Measurements from ENCODE around the gene TSPAN33. TPM values are rescaled to one million over a fixed set of nuclear protein-coding genes. Genes with fewer than 3 reads are reported as not detected.

The TSPAN33 gene
- total and polyA plus RNA-seq, 10 of the 15 experiments (the other 5 are each of a cell fraction or from before 2014, with no cell fraction given): 12.0 to 123 (median 86.3) TPM

- H3K4me2 ChIP-seq (ENCODE audit: control insufficient read depth, insufficient read depth): peak overlapping the region; percentile 52; the same call in 1 of the 2 replicates
- no peaks in the 10 kb centered on the region for H3K79me2 ChIP-seq (ENCODE audit: control insufficient read depth, insufficient read depth, low read length)
- ChIA-PET POLR2A (no interaction called here), SMC1A (ENCODE audit: uncharacterized antibody, unreplicated experiment) (interaction anchor here (0.6 to 2.4 kb wide), 12 partner anchors 7 to 232 kb away, joined by 3 to 8 read pairs (median 4); partner anchors contain the start of gene TNPO3), CTCF (interaction anchor here (0.9 to 2.3 kb wide), 5 partner anchors 69 to 119 kb away, joined by 3 to 14 read pairs (median 9); no protein-coding TSS in a partner anchor), RAD21 (ENCODE audit: unreplicated experiment) (interaction anchor here (1.1 to 2.5 kb wide), 4 partner anchors 27 to 112 kb away, joined by 3 to 10 read pairs (median 6); no protein-coding TSS in a partner anchor)
- BruUV-seq (replicated peaks): no TSS peak
- ATAC-seq: peak; percentile 76
- peak overlapping the region; percentile 73 for H3K27ac ChIP-seq (ENCODE audit: control insufficient read depth, insufficient read depth)
- in situ Hi-C loops (cut with MboI): no loop called here
- peak overlapping the region; percentile 25 for H2AFZ ChIP-seq (ENCODE audit: control insufficient read depth, low read depth, low read length)
- no peaks in the 10 kb centered on the region for H3K27me3 ChIP-seq (replicated peaks in 1 of 2; ENCODE audit: control insufficient read depth in 2 of 2, insufficient read depth in 2 of 2, low read length in 1 of 2)
- no peak overlapping the region for H3K9ac ChIP-seq (ENCODE audit: control insufficient read depth, insufficient read depth, low read length)
- peak; percentile 80 for DNase-seq (ENCODE audit: low read depth, low spot score)
- intact Hi-C loops (cut with micrococcal nuclease; ENCODE audit: unreplicated experiment): loop anchor here (2.0 kb wide), 1 partner anchor 116 kb away; no protein-coding TSS in a partner anchor
- no peaks in the 10 kb centered on the region for H3K36me3 ChIP-seq (ENCODE audit: control insufficient read depth in 2 of 2, insufficient read depth in 2 of 2, low read length in 1 of 2)
- no peaks in the 10 kb centered on the region for H4K20me1 ChIP-seq (ENCODE audit: control insufficient read depth, insufficient read depth)
- FAIRE-seq: peak; percentile 99
- WGBS (ENCODE audit: insufficient coverage, insufficient replicate concordance, low lambda C conversion rate, missing lambda C conversion rate): 0% methylated on average over 6 of the region's 6 CpGs
- H3K4me3 ChIP-seq: peak overlapping the region; percentile 14; the same call in 1 of the 2 replicates
- peaks cover 29% of the 10 kb centered on the region for H3K4me1 ChIP-seq (ENCODE audit: control insufficient read depth, insufficient read depth, low read length)
- H3K9me3 ChIP-seq (replicated peaks; ENCODE audit: control insufficient read depth, insufficient read depth, low read length): no peaks in the 10 kb centered on the region; the same call in 1 of the 3 replicates
- TF ChIP-seq SMARCA5 (IDR thresholded peaks at IDR 0.05) (no peak), STAT3 (IDR thresholded peaks at IDR 0.05; ENCODE audit: low read depth, low read length) (no peak), BCLAF1 (IDR thresholded peaks at IDR 0.05) (no peak), HSF1 (IDR thresholded peaks at IDR 0.05; ENCODE audit: low read depth, low read length) (no peak), HCFC1 (IDR thresholded peaks at IDR 0.05; ENCODE audit: low read length) (no peak), MYC (IDR thresholded peaks at IDR 0.05; ENCODE audit: insufficient read depth, insufficient read length, insufficient replicate concordance, low read length, severe bottlenecking) (no peak)
- TF ChIP-seq, protein P1, sequence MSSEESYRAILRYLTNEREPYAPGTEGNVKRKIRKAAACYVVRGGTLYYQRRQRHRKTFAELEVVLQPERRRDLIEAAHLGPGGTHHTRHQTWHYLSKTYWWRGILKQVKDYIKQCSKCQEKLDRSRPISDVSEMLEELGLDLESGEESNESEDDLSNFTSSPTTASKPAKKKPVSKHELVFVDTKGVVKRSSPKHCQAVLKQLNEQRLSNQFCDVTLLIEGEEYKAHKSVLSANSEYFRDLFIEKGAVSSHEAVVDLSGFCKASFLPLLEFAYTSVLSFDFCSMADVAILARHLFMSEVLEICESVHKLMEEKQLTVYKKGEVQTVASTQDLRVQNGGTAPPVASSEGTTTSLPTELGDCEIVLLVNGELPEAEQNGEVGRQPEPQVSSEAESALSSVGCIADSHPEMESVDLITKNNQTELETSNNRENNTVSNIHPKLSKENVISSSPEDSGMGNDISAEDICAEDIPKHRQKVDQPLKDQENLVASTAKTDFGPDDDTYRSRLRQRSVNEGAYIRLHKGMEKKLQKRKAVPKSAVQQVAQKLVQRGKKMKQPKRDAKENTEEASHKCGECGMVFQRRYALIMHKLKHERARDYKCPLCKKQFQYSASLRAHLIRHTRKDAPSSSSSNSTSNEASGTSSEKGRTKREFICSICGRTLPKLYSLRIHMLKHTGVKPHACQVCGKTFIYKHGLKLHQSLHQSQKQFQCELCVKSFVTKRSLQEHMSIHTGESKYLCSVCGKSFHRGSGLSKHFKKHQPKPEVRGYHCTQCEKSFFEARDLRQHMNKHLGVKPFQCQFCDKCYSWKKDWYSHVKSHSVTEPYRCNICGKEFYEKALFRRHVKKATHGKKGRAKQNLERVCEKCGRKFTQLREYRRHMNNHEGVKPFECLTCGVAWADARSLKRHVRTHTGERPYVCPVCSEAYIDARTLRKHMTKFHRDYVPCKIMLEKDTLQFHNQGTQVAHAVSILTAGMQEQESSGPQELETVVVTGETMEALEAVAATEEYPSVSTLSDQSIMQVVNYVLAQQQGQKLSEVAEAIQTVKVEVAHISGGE (CRISPR knock-in tag; IDR thresholded peaks at IDR 0.05): no peak
- TF ChIP-seq, protein P2, sequence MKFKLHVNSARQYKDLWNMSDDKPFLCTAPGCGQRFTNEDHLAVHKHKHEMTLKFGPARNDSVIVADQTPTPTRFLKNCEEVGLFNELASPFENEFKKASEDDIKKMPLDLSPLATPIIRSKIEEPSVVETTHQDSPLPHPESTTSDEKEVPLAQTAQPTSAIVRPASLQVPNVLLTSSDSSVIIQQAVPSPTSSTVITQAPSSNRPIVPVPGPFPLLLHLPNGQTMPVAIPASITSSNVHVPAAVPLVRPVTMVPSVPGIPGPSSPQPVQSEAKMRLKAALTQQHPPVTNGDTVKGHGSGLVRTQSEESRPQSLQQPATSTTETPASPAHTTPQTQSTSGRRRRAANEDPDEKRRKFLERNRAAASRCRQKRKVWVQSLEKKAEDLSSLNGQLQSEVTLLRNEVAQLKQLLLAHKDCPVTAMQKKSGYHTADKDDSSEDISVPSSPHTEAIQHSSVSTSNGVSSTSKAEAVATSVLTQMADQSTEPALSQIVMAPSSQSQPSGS (IDR thresholded peaks at IDR 0.05; ENCODE audit: low read length): peak; percentile 51; the same call in 1 of the 2 replicates
- TF ChIP-seq, protein P3, sequence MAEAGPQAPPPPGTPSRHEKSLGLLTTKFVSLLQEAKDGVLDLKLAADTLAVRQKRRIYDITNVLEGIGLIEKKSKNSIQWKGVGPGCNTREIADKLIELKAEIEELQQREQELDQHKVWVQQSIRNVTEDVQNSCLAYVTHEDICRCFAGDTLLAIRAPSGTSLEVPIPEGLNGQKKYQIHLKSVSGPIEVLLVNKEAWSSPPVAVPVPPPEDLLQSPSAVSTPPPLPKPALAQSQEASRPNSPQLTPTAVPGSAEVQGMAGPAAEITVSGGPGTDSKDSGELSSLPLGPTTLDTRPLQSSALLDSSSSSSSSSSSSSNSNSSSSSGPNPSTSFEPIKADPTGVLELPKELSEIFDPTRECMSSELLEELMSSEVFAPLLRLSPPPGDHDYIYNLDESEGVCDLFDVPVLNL (IDR thresholded peaks at IDR 0.05; ENCODE audit: low read depth, low read length): no peak
- TF ChIP-seq, protein P4, sequence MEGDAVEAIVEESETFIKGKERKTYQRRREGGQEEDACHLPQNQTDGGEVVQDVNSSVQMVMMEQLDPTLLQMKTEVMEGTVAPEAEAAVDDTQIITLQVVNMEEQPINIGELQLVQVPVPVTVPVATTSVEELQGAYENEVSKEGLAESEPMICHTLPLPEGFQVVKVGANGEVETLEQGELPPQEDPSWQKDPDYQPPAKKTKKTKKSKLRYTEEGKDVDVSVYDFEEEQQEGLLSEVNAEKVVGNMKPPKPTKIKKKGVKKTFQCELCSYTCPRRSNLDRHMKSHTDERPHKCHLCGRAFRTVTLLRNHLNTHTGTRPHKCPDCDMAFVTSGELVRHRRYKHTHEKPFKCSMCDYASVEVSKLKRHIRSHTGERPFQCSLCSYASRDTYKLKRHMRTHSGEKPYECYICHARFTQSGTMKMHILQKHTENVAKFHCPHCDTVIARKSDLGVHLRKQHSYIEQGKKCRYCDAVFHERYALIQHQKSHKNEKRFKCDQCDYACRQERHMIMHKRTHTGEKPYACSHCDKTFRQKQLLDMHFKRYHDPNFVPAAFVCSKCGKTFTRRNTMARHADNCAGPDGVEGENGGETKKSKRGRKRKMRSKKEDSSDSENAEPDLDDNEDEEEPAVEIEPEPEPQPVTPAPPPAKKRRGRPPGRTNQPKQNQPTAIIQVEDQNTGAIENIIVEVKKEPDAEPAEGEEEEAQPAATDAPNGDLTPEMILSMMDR (IDR thresholded peaks at IDR 0.05 in 2 of 3, conservative IDR thresholded peaks at IDR 0.05 in 1 of 3; ENCODE audit: control insufficient read depth in 2 of 3, extremely low read depth in 1 of 3, insufficient read depth in 1 of 3, low read depth in 3 of 3, low read length in 3 of 3): no peak
These were observed 49.2 kb upstream of the TSPAN33 start for GRCh38 chr7:129095258-129095657.

Measured in GM12878 (cell line).